ENCODE results near the gene DAAM2. TPM values are rescaled to one million over a fixed set of nuclear protein-coding genes. Genes with fewer than 3 reads are reported as not detected.

The DAAM2 gene
- total RNA-seq, 1 donor from 2014 or later = not detected

DNA sequence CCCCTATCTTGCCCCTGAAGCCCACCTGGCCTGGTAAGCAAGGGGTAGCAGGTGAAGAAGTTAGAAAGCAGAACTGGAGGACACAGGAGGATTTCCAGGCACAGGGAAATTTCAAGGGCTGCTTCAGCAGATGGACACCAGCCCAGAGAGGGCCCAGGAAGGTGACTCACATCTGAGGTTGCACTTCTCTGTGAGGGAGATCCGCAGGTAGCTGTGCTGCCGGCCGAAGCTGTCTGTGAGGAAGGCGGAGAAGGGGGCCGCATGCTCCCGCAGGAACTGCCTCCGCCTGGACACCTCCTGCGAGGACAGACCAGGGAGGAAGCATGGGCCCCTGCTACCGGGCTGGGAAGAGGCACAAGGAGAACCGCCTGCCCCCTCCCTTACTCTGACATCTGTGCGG lies 135.0 kb downstream of the DAAM2 start:
- peaks cover 13% of the 10 kb centered on the region for H3K27me3 Mint-ChIP-seq
- TF ChIP-seq, protein P1, sequence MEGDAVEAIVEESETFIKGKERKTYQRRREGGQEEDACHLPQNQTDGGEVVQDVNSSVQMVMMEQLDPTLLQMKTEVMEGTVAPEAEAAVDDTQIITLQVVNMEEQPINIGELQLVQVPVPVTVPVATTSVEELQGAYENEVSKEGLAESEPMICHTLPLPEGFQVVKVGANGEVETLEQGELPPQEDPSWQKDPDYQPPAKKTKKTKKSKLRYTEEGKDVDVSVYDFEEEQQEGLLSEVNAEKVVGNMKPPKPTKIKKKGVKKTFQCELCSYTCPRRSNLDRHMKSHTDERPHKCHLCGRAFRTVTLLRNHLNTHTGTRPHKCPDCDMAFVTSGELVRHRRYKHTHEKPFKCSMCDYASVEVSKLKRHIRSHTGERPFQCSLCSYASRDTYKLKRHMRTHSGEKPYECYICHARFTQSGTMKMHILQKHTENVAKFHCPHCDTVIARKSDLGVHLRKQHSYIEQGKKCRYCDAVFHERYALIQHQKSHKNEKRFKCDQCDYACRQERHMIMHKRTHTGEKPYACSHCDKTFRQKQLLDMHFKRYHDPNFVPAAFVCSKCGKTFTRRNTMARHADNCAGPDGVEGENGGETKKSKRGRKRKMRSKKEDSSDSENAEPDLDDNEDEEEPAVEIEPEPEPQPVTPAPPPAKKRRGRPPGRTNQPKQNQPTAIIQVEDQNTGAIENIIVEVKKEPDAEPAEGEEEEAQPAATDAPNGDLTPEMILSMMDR (IDR thresholded peaks at IDR 0.05) = no peak
- CTCF ChIA-PET = no interaction called here
- ATAC-seq (ENCODE audit: low read depth) (no peak), DNase-seq (no peak)
- intact Hi-C loops (cut with micrococcal nuclease) = no loop called here
- POLR2A ChIA-PET = no interaction called here
- H3K4me3 Mint-ChIP-seq = no peak overlapping the region
- H3K36me3 Mint-ChIP-seq (ENCODE audit: low read depth) = no peaks in the 10 kb centered on the region
- peaks cover 4% of the 10 kb centered on the region for H3K9me3 Mint-ChIP-seq
- H3K27ac Mint-ChIP-seq = no peak overlapping the region
- H3K4me1 Mint-ChIP-seq = no peaks in the 10 kb centered on the region

DNA sequence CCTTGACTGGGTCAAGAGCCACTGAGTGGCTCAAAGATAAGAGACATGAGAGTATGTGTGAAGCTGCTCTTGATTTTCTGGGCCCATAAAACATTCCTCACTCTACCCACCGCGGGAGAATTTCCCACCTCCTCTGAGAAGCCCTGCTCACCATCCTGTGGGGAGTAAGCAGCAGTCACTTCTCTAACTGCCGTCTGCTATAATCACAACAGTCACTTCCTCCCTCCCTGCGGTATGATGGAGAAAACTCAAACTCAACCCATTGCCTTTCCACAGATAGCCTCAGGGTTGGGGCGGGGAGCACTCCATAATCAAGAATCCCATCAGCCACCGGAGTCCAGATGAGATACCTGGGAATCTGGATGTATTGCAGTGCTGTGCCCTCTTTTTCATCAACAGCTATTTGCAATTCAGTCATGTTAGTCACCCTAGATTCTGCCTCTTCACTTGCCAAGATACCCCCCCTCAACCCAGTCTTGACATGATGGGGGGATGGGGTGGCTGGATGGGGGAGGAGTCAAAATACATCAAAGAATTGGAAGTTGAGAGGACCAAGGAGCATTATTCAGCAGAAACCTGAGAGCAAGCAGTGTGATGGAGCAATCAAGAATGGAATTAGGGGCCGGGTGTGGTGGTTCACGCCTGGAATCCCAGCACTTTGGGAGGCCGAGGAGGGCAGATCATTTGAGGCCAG lies 137.0 kb downstream of the DAAM2 start:
- Mint-ChIP-seq H3K27me3 (peaks cover 29% of the 10 kb centered on the region), H3K27ac (no peak overlapping the region), H3K9me3 (peaks cover 4% of the 10 kb centered on the region), H3K4me3 (no peak overlapping the region), H3K36me3 (ENCODE audit: low read depth) (no peaks in the 10 kb centered on the region), H3K4me1 (peaks cover 5% of the 10 kb centered on the region)
- DNase-seq = no peak
- TF ChIP-seq, protein P1 (IDR thresholded peaks at IDR 0.05) = no peak
- ChIA-PET POLR2A (no interaction called here), CTCF (no interaction called here)
- intact Hi-C loops (cut with micrococcal nuclease) = no loop called here
- no peak for ATAC-seq (ENCODE audit: low read depth)

DNA sequence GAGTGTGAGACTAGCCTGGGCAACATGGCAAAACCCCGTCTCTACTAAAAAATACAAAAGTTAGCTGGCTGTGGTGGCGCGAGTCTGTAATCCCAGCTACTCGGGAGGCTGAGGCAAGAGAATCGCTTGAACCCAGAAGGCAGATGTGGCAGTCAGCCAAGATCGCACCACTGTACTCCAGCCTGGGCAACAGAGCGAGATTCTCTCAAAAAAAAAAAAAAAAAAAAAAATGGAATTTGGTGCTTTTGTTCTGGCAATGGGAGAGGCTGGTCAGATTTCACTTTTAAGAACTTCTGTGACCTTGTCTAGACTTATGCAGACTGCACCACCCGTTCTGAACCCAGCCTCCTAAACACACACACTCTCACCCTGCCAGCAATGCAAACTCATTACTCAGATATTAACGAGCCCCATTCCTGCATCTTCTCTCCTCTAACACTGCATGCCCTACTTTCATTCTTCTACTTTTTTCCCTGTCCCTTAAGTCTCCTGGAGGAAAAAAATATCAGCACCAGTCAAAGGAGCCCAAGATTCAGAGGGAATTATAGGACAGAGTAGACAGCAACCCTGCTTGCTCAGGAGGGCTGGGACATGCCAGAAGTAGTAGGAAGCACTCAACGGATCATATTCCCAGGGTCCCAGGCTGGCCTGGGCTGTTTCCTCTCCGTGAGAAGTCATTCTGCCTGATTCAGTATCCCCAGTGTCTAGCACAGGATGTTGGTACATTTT lies 137.7 kb downstream of the DAAM2 start:
- Mint-ChIP-seq H3K27me3 (peaks cover 29% of the 10 kb centered on the region), H3K4me1 (peaks cover 5% of the 10 kb centered on the region), H3K36me3 (ENCODE audit: low read depth) (no peaks in the 10 kb centered on the region), H3K27ac (no peak overlapping the region), H3K4me3 (no peak overlapping the region), H3K9me3 (peaks cover 4% of the 10 kb centered on the region)
- TF ChIP-seq, protein P1 (IDR thresholded peaks at IDR 0.05) = no peak
- no peak for ATAC-seq (ENCODE audit: low read depth)
- no peak for DNase-seq
- CTCF ChIA-PET = no interaction called here
- POLR2A ChIA-PET = no interaction called here
- intact Hi-C loops (cut with micrococcal nuclease) = no loop called here

DNA sequence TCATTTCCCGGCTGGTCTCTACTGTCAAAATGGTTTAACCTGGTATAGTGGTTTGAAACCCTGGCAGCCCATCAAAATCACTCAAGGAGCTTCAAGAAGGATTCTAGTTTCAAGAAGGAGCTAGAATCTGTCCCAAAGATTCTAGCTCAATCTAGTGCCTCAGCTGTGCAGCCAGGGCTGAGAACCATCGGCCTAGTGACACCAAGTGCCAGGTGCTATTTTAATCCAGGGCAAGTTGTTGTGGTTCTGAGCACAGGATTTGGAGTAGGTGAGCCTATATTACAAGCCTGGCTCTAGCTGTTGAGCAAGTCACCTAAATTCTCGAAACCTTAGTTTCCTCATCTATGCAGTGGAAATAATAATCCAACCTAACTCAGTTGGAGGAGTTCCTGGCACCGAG lies 138.4 kb downstream of the DAAM2 start:
- Mint-ChIP-seq H3K9me3 (peaks cover 4% of the 10 kb centered on the region), H3K27me3 (peaks cover 33% of the 10 kb centered on the region), H3K4me1 (peaks cover 5% of the 10 kb centered on the region), H3K36me3 (ENCODE audit: low read depth) (no peaks in the 10 kb centered on the region), H3K27ac (no peak overlapping the region), H3K4me3 (no peak overlapping the region)
- DNase-seq (no peak), ATAC-seq (ENCODE audit: low read depth) (no peak)
- CTCF ChIA-PET = no interaction called here
- TF ChIP-seq, protein P1 (IDR thresholded peaks at IDR 0.05) = no peak
- POLR2A ChIA-PET = no interaction called here
- intact Hi-C loops (cut with micrococcal nuclease) = no loop called here

DNA sequence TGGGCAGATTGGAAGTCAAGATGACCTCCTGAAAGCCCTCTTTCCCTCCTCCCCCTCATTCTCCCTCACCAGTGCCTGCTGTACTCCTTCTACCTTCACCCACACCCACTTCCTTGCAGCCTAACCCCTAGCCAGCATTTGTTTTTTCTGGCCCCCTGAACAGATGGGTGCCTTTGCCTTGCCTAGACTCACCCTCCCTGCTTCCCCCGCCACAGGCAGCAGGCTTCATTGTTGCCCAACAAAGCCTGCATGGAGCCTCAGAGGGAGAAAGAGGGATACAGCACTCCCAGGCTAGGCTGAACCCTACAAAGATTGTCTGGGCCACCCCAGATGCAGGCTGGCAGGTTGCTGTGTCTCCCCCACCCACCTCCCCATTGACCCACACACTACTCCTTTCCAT lies 139.4 kb downstream of the DAAM2 start:
- peaks cover 5% of the 10 kb centered on the region for H3K4me1 Mint-ChIP-seq
- no peaks in the 10 kb centered on the region for H3K9me3 Mint-ChIP-seq
- H3K4me3 Mint-ChIP-seq = no peak overlapping the region
- peaks cover 37% of the 10 kb centered on the region for H3K27me3 Mint-ChIP-seq
- DNase-seq (no peak), ATAC-seq (ENCODE audit: low read depth) (no peak)
- CTCF ChIA-PET = no interaction called here
- intact Hi-C loops (cut with micrococcal nuclease) = no loop called here
- H3K36me3 Mint-ChIP-seq (ENCODE audit: low read depth) = no peaks in the 10 kb centered on the region
- no peak overlapping the region for H3K27ac Mint-ChIP-seq
- POLR2A ChIA-PET = no interaction called here
- TF ChIP-seq, protein P1 (IDR thresholded peaks at IDR 0.05) = no peak
